H1 (cell line): ENCODE results near the gene RHOT1. TPM values are rescaled to one million over a fixed set of nuclear protein-coding genes. Genes with fewer than 3 reads are reported as not detected.

Experiments
- CTCF ChIA-PET: fragments of 300-600 bp; sonication (Branson Sonifier 250); formaldehyde crosslinking; loops from one replicate; lab custom pipeline; 2021; ENCODE audit not compliant: partially characterized antibody; lab: Charles Lee
- POLR2A ChIA-PET: fragments of 300-600 bp; sonication (Branson Sonifier 250); formaldehyde crosslinking; loops from one replicate; lab custom pipeline; 2021; ENCODE audit warnings: inconsistent platforms; ENCODE audit not compliant: partially characterized antibody; lab: Charles Lee
- DNase-seq, 2 experiments: peaks; one replicate each; pipeline versions ENCODE4 v3.0.0 to v3.0.0-alpha.2; 2010 to 2022; ENCODE audit warnings: low spot score in 2 of 2, low read depth in 1 of 2, mixed read lengths in 1 of 2
- FAIRE-seq: peaks from 2 replicates; lab custom pipeline; 2011; peaks lifted over from hg19 to GRCh38; lab: Jason Lieb, UNC
- H2AFZ ChIP-seq: 2 replicates; pipeline ENCODE4 v1.8.1; 2012; ENCODE audit warnings: low read length, inconsistent platforms
- H2AK5ac ChIP-seq: 2 replicates; pipeline ENCODE4 v1.6.1; 2013; ENCODE audit warnings: low read depth, low read length
- H2BK120ac ChIP-seq: replicated peaks from 2 replicates; pipeline ENCODE3; 2013; ENCODE audit warnings: low read depth, low read length, inconsistent platforms
- H2BK12ac ChIP-seq: 2 replicates; pipeline ENCODE4 v1.6.1; 2013; ENCODE audit warnings: low read depth, low read length
- H2BK15ac ChIP-seq: 2 replicates; pipeline ENCODE4 v1.6.1; 2013; ENCODE audit warnings: low read length
- H2BK20ac ChIP-seq: 2 replicates; pipeline ENCODE4 v1.6.1; 2013; ENCODE audit warnings: low read length
- H2BK5ac ChIP-seq: 2 replicates; pipeline ENCODE4 v1.6.1; 2013; ENCODE audit warnings: low read depth, low read length
- H3K14ac ChIP-seq: 2 replicates; pipeline ENCODE4 v1.6.1; 2013; ENCODE audit warnings: inconsistent platforms; ENCODE audit not compliant: insufficient read length
- H3K18ac ChIP-seq: 2 replicates; pipeline ENCODE4 v1.6.1; 2013; ENCODE audit warnings: low read length; ENCODE audit errors: extremely low read depth
- H3K23ac ChIP-seq: 2 replicates; pipeline ENCODE4 v1.6.1; 2013; ENCODE audit warnings: inconsistent platforms; ENCODE audit not compliant: insufficient read length
- H3K23me2 ChIP-seq: 2 replicates; pipeline ENCODE4 v1.6.1; 2013; ENCODE audit warnings: low read depth, low read length
- H3K27ac ChIP-seq: 2 replicates; pipeline ENCODE4 v1.6.1; 2011; ENCODE audit warnings: low read depth, low read length, inconsistent platforms
- H3K27me3 ChIP-seq, 4 experiments: replicated peaks in 1 of 4; 1 replicate in 1 of 4; 2 replicates in 3 of 4; pipeline versions ENCODE4 v1.6.1 to v1.8.1; 2011 to 2013; ENCODE audit warnings: low read length in 3 of 4, mild to moderate bottlenecking in 3 of 4, inconsistent platforms in 2 of 4, mixed read lengths in 2 of 4, moderate library complexity in 1 of 4; ENCODE audit not compliant: control insufficient read depth in 3 of 4, insufficient read depth in 3 of 4; ENCODE audit errors: extremely low read depth in 1 of 4
- H3K36me3 ChIP-seq, 4 experiments: 2 replicates each; pipeline versions ENCODE4 v1.6.1 to v1.8.1; 2011 to 2013; ENCODE audit warnings: mild to moderate bottlenecking in 4 of 4, low read length in 3 of 4, moderate library complexity in 2 of 4, control low read depth in 1 of 4, inconsistent platforms in 1 of 4; ENCODE audit not compliant: insufficient read depth in 4 of 4, control insufficient read depth in 2 of 4
- H3K4ac ChIP-seq: replicated peaks from 2 replicates; pipeline ENCODE3; 2013; ENCODE audit warnings: low read length, low read depth, mixed read lengths, inconsistent platforms; ENCODE audit not compliant: insufficient read length
- H3K4me1 ChIP-seq, 4 experiments: replicated peaks in 1 of 4; 1 replicate in 1 of 4; 2 replicates in 3 of 4; pipeline versions ENCODE4 v1.6.1 to v1.8.1; 2011 to 2013; ENCODE audit warnings: low read length in 3 of 4, inconsistent platforms in 2 of 4, mixed read lengths in 1 of 4; ENCODE audit not compliant: insufficient read depth in 4 of 4, control insufficient read depth in 3 of 4
- H3K4me2 ChIP-seq, 2 experiments: 2 replicates each; pipeline versions ENCODE4 v1.6.1 to v1.8.1; 2011 to 2013; ENCODE audit warnings: low read depth in 2 of 2, low read length in 2 of 2, control low read depth in 1 of 2, inconsistent platforms in 1 of 2, mild to moderate bottlenecking in 1 of 2; ENCODE audit not compliant: insufficient read depth in 1 of 2
- H3K4me3 ChIP-seq, 4 experiments: fragments of 200-600, 300-600 bp in 1 of 4; sonication (generic), shearing (Covaris generic), sonication (Bioruptor Twin) in 1 of 4; 2 replicates each; pipeline versions ENCODE4 v1.5.1 to v1.8.1; 2011 to 2016; ENCODE audit warnings: low read length in 4 of 4, low read depth in 3 of 4, control low read depth in 2 of 4, inconsistent platforms in 2 of 4, mild to moderate bottlenecking in 2 of 4, mixed read lengths in 1 of 4, moderate library complexity in 1 of 4; ENCODE audit not compliant: insufficient read depth in 2 of 4; ENCODE audit errors: extremely low read depth in 1 of 4
- H3K56ac ChIP-seq: replicated peaks from 2 replicates; pipeline ENCODE3; 2013; ENCODE audit warnings: low read depth, mild to moderate bottlenecking, mixed read lengths, low read length, inconsistent platforms; ENCODE audit not compliant: insufficient read length
- H3K79me1 ChIP-seq: 2 replicates; pipeline ENCODE4 v1.6.1; 2013; ENCODE audit warnings: low read depth, low read length, control low read depth
- H3K79me2 ChIP-seq, 2 experiments: 2 replicates each; pipeline versions ENCODE4 v1.6.1 to v1.8.1; 2012 to 2013; ENCODE audit warnings: low read length in 2 of 2, mild to moderate bottlenecking in 2 of 2, inconsistent platforms in 1 of 2; ENCODE audit not compliant: insufficient read depth in 2 of 2, control insufficient read depth in 1 of 2
- H3K9ac ChIP-seq, 4 experiments: replicated peaks in 1 of 4; 1 replicate in 1 of 4; 2 replicates in 3 of 4; pipeline versions ENCODE4 v1.6.1 to v1.8.1; 2011 to 2013; ENCODE audit warnings: low read depth in 3 of 4, low read length in 3 of 4, control low read depth in 2 of 4, mild to moderate bottlenecking in 2 of 4, moderate library complexity in 2 of 4, inconsistent platforms in 1 of 4; ENCODE audit errors: extremely low read depth in 1 of 4
- H3K9me3 ChIP-seq, 2 experiments: 2 replicates each; pipeline versions ENCODE4 v1.6.1 to v1.8.1; 2012 to 2013; ENCODE audit warnings: mild to moderate bottlenecking in 2 of 2, moderate library complexity in 2 of 2, control low read depth in 1 of 2, inconsistent platforms in 1 of 2, low read depth in 1 of 2, low read length in 1 of 2, mixed read lengths in 1 of 2; ENCODE audit not compliant: insufficient read depth in 2 of 2
- H4K20me1 ChIP-seq, 2 experiments: replicated peaks in 1 of 2; 2 replicates each; pipeline versions ENCODE3 to v1.8.1; 2011 to 2013; ENCODE audit warnings: inconsistent platforms in 2 of 2, low read length in 2 of 2, mild to moderate bottlenecking in 1 of 2; ENCODE audit not compliant: insufficient read depth in 2 of 2, control insufficient read depth in 1 of 2
- H4K5ac ChIP-seq: 2 replicates; pipeline ENCODE4 v1.6.1; 2013; ENCODE audit warnings: low read length, low read depth, mixed read lengths, inconsistent platforms; ENCODE audit not compliant: insufficient read length
- H4K8ac ChIP-seq: 2 replicates; pipeline ENCODE4 v1.8.0; 2013; ENCODE audit warnings: mild to moderate bottlenecking, moderate library complexity, low read length, inconsistent platforms; ENCODE audit not compliant: insufficient read depth; ENCODE audit errors: extremely low read depth
- H4K91ac ChIP-seq: replicated peaks from 2 replicates; pipeline ENCODE3; 2013; ENCODE audit warnings: low read length, mixed read lengths, inconsistent platforms; ENCODE audit not compliant: insufficient read length
- GTF2F1 ChIP-seq: IDR thresholded peaks from 2 replicates; pipeline ENCODE4 v1.6.1; 2012; ENCODE audit warnings: low read depth, low read length, improper control_type of control experiment, borderline replicate concordance
- NRF1 ChIP-seq: IDR thresholded peaks from 2 replicates; pipeline ENCODE4 v1.6.1; 2011; ENCODE audit warnings: mild to moderate bottlenecking, low read depth, low read length, improper control_type of control experiment
- SIN3A ChIP-seq, 2 experiments: IDR thresholded peaks in 1 of 2; conservative IDR thresholded peaks in 1 of 2; 2 replicates each; pipeline ENCODE4 v1.6.1; 2011 to 2012; ENCODE audit warnings: low read length in 2 of 2, improper control_type of control experiment in 1 of 2, low read depth in 1 of 2, mild to moderate bottlenecking in 1 of 2
- WGBS, 2 experiments: shearing (Covaris generic) in 1 of 2; methylation state at CpG; one replicate each; pipeline versions ENCODE4 v1.1.6 to v1.1.7; 2013 to 2015; ENCODE audit warnings: low lambda C conversion rate in 2 of 2, mixed read lengths in 2 of 2, inconsistent platforms in 1 of 2, low coverage in 1 of 2, missing lambda C conversion rate in 1 of 2; ENCODE audit not compliant: insufficient replicate concordance in 2 of 2, insufficient coverage in 1 of 2, insufficient read length in 1 of 2; ENCODE audit errors: extremely low coverage in 1 of 2, missing lambda C conversion rate in 1 of 2; 5-methylcytosine and 5-hydroxymethylcytosine counted together
- polyA plus RNA-seq, 7 experiments: library from polyadenylated mRNA; depleted of rRNA in 3 of 7; stranded (reverse) in 5 of 7; unstranded in 2 of 7; fragments of >200 nt in 5 of 7; fragments of 200-250 nt in 2 of 7; gene quantifications; 1 replicate in 5 of 7; 2 replicates in 1 of 7; 4 replicates in 1 of 7; pipeline versions ENCODE4 v1.2.1 to v1.2.3, GENCODE V29; 2011 to 2013; ENCODE audit warnings: missing spikeins in 2 of 7, mixed read lengths in 2 of 7
- total RNA-seq: library from RNA; stranded (reverse); fragmentation: NEBNext Ultra II Directional; extraction: Animal tissue kit (Norgen Biotek cat#: 25700); gene quantifications from 2 replicates; pipeline ENCODE4 v1.2.1, GENCODE V29; 2021

The RHOT1 gene
- total and polyA plus RNA-seq, 2 of the 8 experiments (the other 6 are each of a cell fraction or from before 2014, with no cell fraction given): 34.2 to 38.2 TPM

DNA sequence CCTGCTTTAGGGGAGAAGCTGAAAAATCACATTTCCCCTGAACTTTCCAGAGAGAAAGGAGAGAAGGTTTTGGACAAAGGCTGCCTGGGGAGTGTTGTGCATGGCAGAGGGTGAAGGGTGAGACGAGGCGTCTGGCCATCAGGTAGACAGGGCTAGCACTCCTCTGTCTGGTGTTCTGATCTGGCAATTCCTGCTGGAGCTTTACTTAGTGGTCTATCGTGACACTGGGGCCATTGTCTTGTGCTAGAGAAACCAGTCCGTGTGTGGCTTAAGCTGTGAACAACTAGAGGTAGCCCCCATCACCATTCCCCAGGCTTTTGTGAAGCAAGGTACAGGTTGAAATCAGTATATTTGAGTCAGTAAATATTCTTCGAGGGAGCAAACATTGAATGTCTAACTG is 131.8 kb downstream of the RHOT1 start:
- FAIRE-seq: no peak
- no peaks in the 10 kb centered on the region for H3K9me3 ChIP-seq
- no peak overlapping the region for H2AK5ac ChIP-seq
- H3K56ac ChIP-seq: no peak overlapping the region
- H4K20me1 ChIP-seq: peaks cover 3% of the 10 kb centered on the region in 2 experiments
- no peak overlapping the region for H3K9ac ChIP-seq
- no peak overlapping the region for H3K4me3 ChIP-seq
- H2BK20ac ChIP-seq: no peak overlapping the region
- H3K27ac ChIP-seq: no peak overlapping the region
- H3K23me2 ChIP-seq: no peaks in the 10 kb centered on the region
- H3K36me3 ChIP-seq: no peaks in the 10 kb centered on the region
- no peak overlapping the region; the same call in 1 of the 2 replicates for H3K18ac ChIP-seq
- H4K5ac ChIP-seq: no peak overlapping the region
- no peak for DNase-seq
- no peak overlapping the region for H3K14ac ChIP-seq
- TF ChIP-seq GTF2F1 (no peak), NRF1 (no peak), SIN3A (conservative IDR thresholded peaks at IDR 0.05 in 1 of 2, IDR thresholded peaks at IDR 0.05 in 1 of 2; ENCODE audit: low read depth in 1 of 2, low read length in 2 of 2) (no peak)
- TF ChIP-seq, all 59 proteins: peak for 0
- H3K79me1 ChIP-seq: peaks cover 5% of the 10 kb centered on the region
- H3K27me3 ChIP-seq: peaks cover 0 to 4% (median 2%) of the 10 kb centered on the region in 4 experiments; a peak in 4 of 7 replicates
- POLR2A ChIA-PET: interaction anchor here (1.1 to 2.2 kb wide), 3 partner anchors 8 to 77 kb away, joined by 3 to 13 read pairs (median 3); partner anchors contain the start of gene RHBDL3
- WGBS, 2 experiments: 87% methylated on average over 5 of the region's 5 CpGs; no CpG with 5 or more reads in 1 of the 2 experiments
- H3K4me2 ChIP-seq: no peak overlapping the region
- no peak overlapping the region for H2BK5ac ChIP-seq
- no peak overlapping the region for H4K8ac ChIP-seq
- H4K91ac ChIP-seq: peak overlapping the region; percentile 68
- H3K23ac ChIP-seq: no peak overlapping the region
- H3K4me1 ChIP-seq: peaks cover 7 to 29% (median 21%) of the 10 kb centered on the region in 4 experiments
- H2BK120ac ChIP-seq: no peak overlapping the region
- H2BK12ac ChIP-seq: peak overlapping the region; percentile 42; the same call in 1 of the 2 replicates
- H2AFZ ChIP-seq: no peak overlapping the region
- no peak overlapping the region for H3K4ac ChIP-seq
- no peak overlapping the region for H2BK15ac ChIP-seq
- H3K79me2 ChIP-seq: peaks cover 0 to 9% of the 10 kb centered on the region in 2 experiments; a peak in 1 of 4 replicates
- CTCF ChIA-PET: interaction anchor here (0.6 to 1.6 kb wide), 8 partner anchors 9 to 58 kb away, joined by 3 to 4 read pairs (median 3); no protein-coding TSS in a partner anchor
